HL-60/S4 treated with phorbol 12-myristate 13-acetate at 8.2 ng/mL for 4 days and 3 days (cell line): ENCODE data around the gene FOXL1.

Experiments
- in situ Hi-C: fragments of 300-500 bp; cut with MboI; formaldehyde crosslinking; loops from 2 replicates; pipeline ENCODE4 v1.15.0; 2022; ENCODE audit warnings: low sequenced_read_pairs

FOXL1 gene

DNA sequence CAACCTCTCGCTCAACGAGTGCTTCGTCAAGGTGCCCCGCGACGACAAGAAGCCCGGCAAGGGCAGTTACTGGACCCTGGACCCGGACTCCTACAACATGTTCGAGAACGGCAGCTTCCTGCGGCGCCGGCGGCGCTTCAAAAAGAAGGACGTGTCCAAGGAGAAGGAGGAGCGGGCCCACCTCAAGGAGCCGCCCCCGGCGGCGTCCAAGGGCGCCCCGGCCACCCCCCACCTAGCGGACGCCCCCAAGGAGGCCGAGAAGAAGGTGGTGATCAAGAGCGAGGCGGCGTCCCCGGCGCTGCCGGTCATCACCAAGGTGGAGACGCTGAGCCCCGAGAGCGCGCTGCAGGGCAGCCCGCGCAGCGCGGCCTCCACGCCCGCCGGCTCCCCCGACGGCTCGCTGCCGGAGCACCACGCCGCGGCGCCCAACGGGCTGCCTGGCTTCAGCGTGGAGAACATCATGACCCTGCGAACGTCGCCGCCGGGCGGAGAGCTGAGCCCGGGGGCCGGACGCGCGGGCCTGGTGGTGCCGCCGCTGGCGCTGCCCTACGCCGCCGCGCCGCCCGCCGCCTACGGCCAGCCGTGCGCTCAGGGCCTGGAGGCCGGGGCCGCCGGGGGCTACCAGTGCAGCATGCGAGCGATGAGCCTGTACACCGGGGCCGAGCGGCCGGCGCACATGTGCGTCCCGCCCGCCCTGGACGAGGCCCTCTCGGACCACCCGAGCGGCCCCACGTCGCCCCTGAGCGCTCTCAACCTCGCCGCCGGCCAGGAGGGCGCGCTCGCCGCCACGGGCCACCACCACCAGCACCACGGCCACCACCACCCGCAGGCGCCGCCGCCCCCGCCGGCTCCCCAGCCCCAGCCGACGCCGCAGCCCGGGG is 10.4 kb upstream of the FOXL1 start:
- in situ Hi-C loops: no loop called here

DNA sequence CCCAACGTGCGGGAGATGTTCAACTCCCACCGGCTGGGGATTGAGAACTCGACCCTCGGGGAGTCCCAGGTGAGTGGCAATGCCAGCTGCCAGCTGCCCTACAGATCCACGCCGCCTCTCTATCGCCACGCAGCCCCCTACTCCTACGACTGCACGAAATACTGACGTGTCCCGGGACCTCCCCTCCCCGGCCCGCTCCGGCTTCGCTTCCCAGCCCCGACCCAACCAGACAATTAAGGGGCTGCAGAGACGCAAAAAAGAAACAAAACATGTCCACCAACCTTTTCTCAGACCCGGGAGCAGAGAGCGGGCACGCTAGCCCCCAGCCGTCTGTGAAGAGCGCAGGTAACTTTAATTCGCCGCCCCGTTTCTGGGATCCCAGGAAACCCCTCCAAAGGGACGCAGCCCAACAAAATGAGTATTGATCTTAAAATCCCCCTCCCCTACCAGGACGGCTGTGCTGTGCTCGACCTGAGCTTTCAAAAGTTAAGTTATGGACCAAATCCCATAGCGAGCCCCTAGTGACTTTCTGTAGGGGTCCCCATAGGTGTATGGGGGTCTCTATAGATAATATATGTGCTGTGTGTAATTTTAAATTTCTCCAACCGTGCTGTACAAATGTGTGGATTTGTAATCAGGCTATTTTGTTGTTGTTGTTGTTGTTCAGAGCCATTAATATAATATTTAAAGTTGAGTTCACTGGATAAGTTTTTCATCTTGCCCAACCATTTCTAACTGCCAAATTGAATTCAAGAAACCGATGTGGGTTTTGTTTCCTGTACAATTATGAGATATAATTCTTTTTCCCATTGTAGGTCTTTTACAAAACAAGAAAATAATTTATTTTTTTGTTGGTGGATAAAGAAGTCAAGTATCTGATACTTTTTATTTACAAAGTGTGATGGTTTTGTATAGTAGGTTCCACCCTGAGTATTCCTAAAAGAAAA is 9.4 kb upstream of the FOXL1 start:
- in situ Hi-C loops: no loop called here

DNA sequence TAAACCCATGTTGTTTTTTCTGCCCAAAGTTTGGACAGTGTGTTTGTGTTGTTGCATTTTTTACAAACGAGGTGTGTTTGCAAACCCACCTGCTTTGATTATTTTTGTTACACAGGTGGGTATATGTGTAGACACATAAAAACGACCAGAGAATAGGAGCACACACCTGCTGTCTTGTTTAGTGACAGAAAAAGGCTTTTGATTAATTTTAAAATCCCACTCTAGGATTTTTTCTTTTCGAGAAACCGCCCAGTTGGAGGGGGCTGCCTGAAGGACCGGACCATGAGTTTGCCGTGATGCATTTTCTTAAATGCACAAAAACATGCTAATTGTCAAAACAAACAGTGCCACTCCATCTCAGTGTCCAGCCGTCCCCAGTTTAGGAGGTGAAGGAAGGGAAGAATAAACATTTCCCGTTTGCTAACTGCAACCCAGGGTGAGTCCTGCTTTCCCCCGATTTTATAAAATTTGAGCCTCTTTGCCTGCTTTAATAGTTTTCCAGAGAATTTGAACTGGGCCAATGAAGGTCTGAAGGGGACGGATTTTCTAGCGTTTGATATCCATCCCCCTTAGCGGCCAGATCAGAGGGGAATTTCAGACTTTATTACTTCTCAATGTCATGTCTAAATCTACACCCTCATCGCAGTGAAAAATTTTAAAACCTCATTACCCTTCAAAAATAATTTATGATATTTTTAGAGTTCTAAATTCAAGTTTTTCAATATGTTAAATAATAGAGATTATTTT is 8.5 kb upstream of the FOXL1 start:
- in situ Hi-C loops: no loop called here

GRCh38 chr16:86570558-86571529 is 7.5 kb upstream of the FOXL1 start:
- in situ Hi-C loops: no loop called here

- in situ Hi-C loops: no loop called here
Measured at GRCh38 chr16:86571530-86571915, 6.8 kb upstream of the FOXL1 start.

GRCh38 chr16:86572041-86572521 is 6.3 kb upstream of the FOXL1 start:
- in situ Hi-C loops: no loop called here

DNA sequence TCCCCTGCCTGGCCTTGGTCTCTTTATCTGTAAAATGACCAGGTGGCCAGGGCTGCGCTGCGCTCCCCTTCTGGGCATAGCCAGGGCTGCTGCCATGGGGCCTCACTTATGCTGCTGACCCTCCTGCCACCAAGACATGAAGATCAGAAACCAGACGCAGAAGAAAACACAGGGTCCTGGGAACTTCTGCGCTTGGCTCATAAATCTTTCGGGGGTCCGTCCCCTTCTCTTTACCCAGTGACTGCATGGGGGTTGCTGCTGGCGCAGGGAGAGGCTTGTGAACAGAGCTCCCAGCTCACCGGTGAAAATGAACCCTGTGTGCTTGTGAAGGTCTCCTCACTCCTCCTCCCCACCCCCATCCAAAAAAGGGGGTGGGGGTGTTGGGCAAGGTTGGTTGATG is 5.7 kb upstream of the FOXL1 start:
- in situ Hi-C loops: no loop called here

DNA sequence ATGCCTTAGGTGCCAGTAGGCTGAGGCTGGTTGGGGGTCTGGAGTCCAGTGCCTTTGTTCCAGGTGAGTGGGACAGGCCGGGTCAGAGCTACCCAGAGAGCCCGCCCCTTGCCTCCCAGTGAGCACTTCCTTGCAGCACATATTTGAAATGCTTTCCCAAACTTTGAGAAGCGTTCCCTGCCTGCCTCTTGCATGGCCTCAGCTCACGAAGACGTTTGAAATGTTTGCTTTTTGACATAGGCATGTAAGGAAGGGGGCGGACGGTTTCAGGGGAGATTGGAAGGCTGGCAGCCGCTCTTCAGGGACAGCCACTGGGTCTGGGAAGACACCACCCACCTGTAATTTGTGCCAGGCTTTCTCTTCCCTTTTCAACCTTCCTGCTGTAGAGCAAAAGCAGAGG is 5.1 kb upstream of the FOXL1 start:
- in situ Hi-C loops: no loop called here

- in situ Hi-C loops: no loop called here
Measured at GRCh38 chr16:86573646-86574508, 4.5 kb upstream of the FOXL1 start.

GRCh38 chr16:86574646-86575045 is 3.7 kb upstream of the FOXL1 start:
- in situ Hi-C loops: loop anchor here (25.0 kb wide), 1 partner anchor 488 kb away; no protein-coding TSS in a partner anchor

DNA sequence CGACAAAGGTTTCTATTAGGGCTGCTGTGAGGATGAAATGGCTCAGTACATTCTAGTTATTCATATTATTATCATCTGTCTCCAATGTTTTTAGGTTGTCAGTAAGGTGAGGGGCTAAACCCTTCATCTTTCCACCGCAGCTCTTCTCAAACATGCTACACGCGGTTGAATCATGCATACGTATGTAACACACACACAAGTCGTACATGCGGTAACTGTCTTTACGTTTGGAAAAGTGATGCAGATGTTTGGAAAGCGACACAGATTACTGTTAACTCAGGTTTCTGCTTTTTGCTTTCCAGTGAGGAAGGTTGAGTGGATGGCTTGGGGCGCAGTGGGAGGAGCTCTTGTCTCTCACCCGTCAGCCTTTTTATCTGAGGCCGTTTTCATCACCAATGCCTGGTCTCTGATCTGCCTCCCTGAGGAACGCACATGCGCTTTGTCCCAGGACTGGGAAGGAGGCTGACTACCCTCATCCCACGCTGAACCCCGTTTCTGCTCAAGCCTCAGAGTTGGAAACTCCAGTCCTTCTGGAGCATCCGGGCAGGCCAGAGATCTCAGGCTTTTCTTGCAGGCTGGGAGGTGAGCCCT is 3.2 kb upstream of the FOXL1 start:
- in situ Hi-C loops: loop anchor here (25.0 kb wide), 1 partner anchor 487 kb away; no protein-coding TSS in a partner anchor

- in situ Hi-C loops: loop anchor here (25.0 kb wide), 1 partner anchor 486 kb away; no protein-coding TSS in a partner anchor
Measured at GRCh38 chr16:86575754-86576557, 2.4 kb upstream of the FOXL1 start.

GRCh38 chr16:86576591-86577313 is 1.6 kb upstream of the FOXL1 start:
- in situ Hi-C loops: loop anchor here (25.0 kb wide), 1 partner anchor 486 kb away; no protein-coding TSS in a partner anchor

- in situ Hi-C loops: loop anchor here (25.0 kb wide), 1 partner anchor 485 kb away; no protein-coding TSS in a partner anchor
Measured at GRCh38 chr16:86577314-86577971, 906 bp upstream of the FOXL1 start.

DNA sequence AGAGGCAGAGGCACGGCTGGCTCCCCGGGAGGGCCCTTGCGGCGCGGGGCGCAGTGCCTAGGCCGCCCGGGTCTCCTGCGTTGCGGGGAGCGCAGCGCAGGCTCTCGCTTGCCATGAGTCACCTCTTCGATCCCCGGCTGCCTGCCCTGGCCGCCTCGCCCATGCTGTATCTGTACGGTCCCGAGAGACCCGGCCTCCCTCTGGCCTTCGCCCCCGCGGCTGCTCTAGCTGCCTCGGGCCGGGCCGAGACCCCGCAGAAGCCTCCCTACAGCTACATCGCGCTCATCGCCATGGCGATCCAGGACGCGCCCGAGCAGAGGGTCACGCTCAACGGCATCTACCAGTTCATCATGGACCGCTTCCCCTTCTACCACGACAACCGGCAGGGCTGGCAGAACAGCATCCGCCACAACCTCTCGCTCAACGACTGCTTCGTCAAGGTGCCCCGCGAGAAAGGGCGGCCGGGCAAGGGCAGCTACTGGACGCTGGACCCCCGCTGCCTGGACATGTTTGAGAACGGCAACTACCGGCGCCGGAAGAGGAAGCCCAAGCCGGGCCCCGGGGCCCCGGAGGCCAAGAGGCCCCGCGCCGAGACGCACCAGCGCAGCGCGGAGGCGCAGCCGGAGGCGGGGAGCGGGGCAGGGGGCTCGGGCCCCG is 390 bp downstream of the FOXL1 start:
- in situ Hi-C loops: loop anchor here (25.0 kb wide), 1 partner anchor 484 kb away; no protein-coding TSS in a partner anchor
